Endothelial cell of umbilical vein (primary cell): Measurements from ENCODE around the gene ELANE.

Experiments used
- CTCF ChIP-seq, 2 donors: IDR thresholded peaks; 1 replicate in 1 of 2; 2 replicates in 1 of 2; pipeline ENCODE4 v1.5.1; 2011; ENCODE audit warnings: low read length in 2 of 2, mild to moderate bottlenecking in 2 of 2, moderate library complexity in 2 of 2, control low read depth in 1 of 2, inconsistent platforms in 1 of 2, low read depth in 1 of 2; ENCODE audit not compliant: insufficient read depth in 1 of 2; ENCODE audit errors: extremely low read depth in 1 of 2
- EZH2 ChIP-seq: IDR thresholded peaks from 2 replicates; pipeline ENCODE4 v1.6.1; 2012; ENCODE audit warnings: borderline replicate concordance, low read depth, mild to moderate bottlenecking, moderate library complexity, low read length, inconsistent platforms; ENCODE audit not compliant: severe bottlenecking
- FOS ChIP-seq: IDR thresholded peaks from 2 replicates; pipeline ENCODE4 v1.6.1; 2011; ENCODE audit warnings: mild to moderate bottlenecking, low read length, moderate library complexity, borderline replicate concordance; ENCODE audit not compliant: insufficient read depth
- MAX ChIP-seq: IDR thresholded peaks from 2 replicates; pipeline ENCODE4 v1.6.1; 2011; ENCODE audit not compliant: insufficient read depth, insufficient read length
- POLR2A ChIP-seq: IDR thresholded peaks from 2 replicates; pipeline ENCODE4 v1.6.1; 2012; ENCODE audit warnings: low read depth, mild to moderate bottlenecking, control low read depth, low read length
- POLR2AphosphoS5 ChIP-seq: IDR thresholded peaks from 2 replicates; pipeline ENCODE4 v1.6.1; 2012; ENCODE audit warnings: low read depth, mild to moderate bottlenecking, control low read depth, low read length, moderate library complexity; ENCODE audit not compliant: insufficient read depth

- TF ChIP-seq CTCF (IDR thresholded peaks at IDR 0.05; ENCODE audit: extremely low read depth in 1 of 2, insufficient read depth in 1 of 2, low read depth in 1 of 2, low read length in 2 of 2) (no peak), EZH2 (no peak), POLR2A (no peak), MAX (no peak), FOS (no peak), POLR2AphosphoS5 (no peak)
These were observed 11.2 kb downstream of the ELANE start for GRCh38 chr19:863315-863620.
